H9 (cell line): ENCODE measurements around the gene CYP8B1. TPM values are rescaled to one million over a fixed set of nuclear protein-coding genes. Genes with fewer than 3 reads are reported as not detected.

Experiments used
- DNase-seq: peaks from one replicate; pipeline ENCODE4 v3.0.0-alpha.2; 2017
- H2AFZ ChIP-seq: one replicate; pipeline ENCODE4 v1.6.1; 2013; ENCODE audit warnings: mild to moderate bottlenecking, low read length, control low read depth, moderate library complexity
- H2AK5ac ChIP-seq: 2 replicates; pipeline ENCODE4 v1.6.1; 2013; ENCODE audit warnings: low read length, control low read depth, mixed read lengths; ENCODE audit not compliant: insufficient read length
- H2BK120ac ChIP-seq: one replicate; pipeline ENCODE4 v1.6.1; 2013; ENCODE audit warnings: low read depth, mild to moderate bottlenecking, low read length, control low read depth, inconsistent platforms; ENCODE audit not compliant: poor library complexity, severe bottlenecking
- H2BK12ac ChIP-seq: 2 replicates; pipeline ENCODE4 v1.6.1; 2013; ENCODE audit warnings: low read length, control low read depth, mixed read lengths, low read depth; ENCODE audit not compliant: insufficient read length
- H2BK15ac ChIP-seq: 2 replicates; pipeline ENCODE4 v1.6.1; 2013; ENCODE audit warnings: low read depth, low read length, control low read depth
- H2BK20ac ChIP-seq: one replicate; pipeline ENCODE4 v1.6.1; 2013; ENCODE audit warnings: low read depth, mild to moderate bottlenecking, low read length, control low read depth, inconsistent platforms; ENCODE audit not compliant: poor library complexity, severe bottlenecking
- H2BK5ac ChIP-seq: 2 replicates; pipeline ENCODE4 v1.6.1; 2013; ENCODE audit warnings: low read length, control low read depth, mixed read lengths; ENCODE audit not compliant: insufficient read length
- H3K14ac ChIP-seq: 2 replicates; pipeline ENCODE4 v1.6.1; 2013; ENCODE audit warnings: low read length, control low read depth; ENCODE audit not compliant: insufficient read depth
- H3K18ac ChIP-seq: 2 replicates; pipeline ENCODE4 v1.6.1; 2013; ENCODE audit warnings: low read depth, mild to moderate bottlenecking, mixed read lengths, low read length, control low read depth; ENCODE audit not compliant: insufficient read length
- H3K23ac ChIP-seq: 2 replicates; pipeline ENCODE4 v1.6.1; 2013; ENCODE audit warnings: low read length, control low read depth, mixed read lengths, low read depth; ENCODE audit not compliant: insufficient read length
- H3K23me2 ChIP-seq: 2 replicates; pipeline ENCODE4 v1.6.1; 2013; ENCODE audit warnings: low read depth, mild to moderate bottlenecking, mixed read lengths, low read length, control low read depth; ENCODE audit not compliant: insufficient read length, poor library complexity, severe bottlenecking
- H3K27ac ChIP-seq: 2 replicates; pipeline ENCODE4 v1.5.1; 2013; ENCODE audit warnings: low read length, control low read depth, mixed read lengths, low read depth; ENCODE audit not compliant: insufficient read length
- H3K27me3 ChIP-seq: 2 replicates; pipeline ENCODE4 v1.6.1; 2013; ENCODE audit warnings: low read length, control low read depth, inconsistent platforms; ENCODE audit not compliant: insufficient read depth
- H3K4ac ChIP-seq: 2 replicates; pipeline ENCODE4 v1.6.1; 2013; ENCODE audit warnings: low read depth, mild to moderate bottlenecking, control low read depth, inconsistent platforms, low read length, moderate library complexity
- H3K4me1 ChIP-seq: 2 replicates; pipeline ENCODE4 v1.6.1; 2013; ENCODE audit warnings: low read length, control low read depth, inconsistent platforms; ENCODE audit not compliant: insufficient read depth
- H3K4me2 ChIP-seq: 2 replicates; pipeline ENCODE4 v1.6.1; 2013; ENCODE audit warnings: low read length, control low read depth, mixed read lengths; ENCODE audit not compliant: insufficient read length, insufficient read depth
- H3K56ac ChIP-seq: 2 replicates; pipeline ENCODE4 v1.6.1; 2013; ENCODE audit warnings: low read depth, mild to moderate bottlenecking, mixed read lengths, low read length, control low read depth; ENCODE audit not compliant: insufficient read length
- H3K79me1 ChIP-seq: 2 replicates; pipeline ENCODE4 v1.6.1; 2013; ENCODE audit warnings: low read depth, mild to moderate bottlenecking, moderate library complexity, low read length, control low read depth, inconsistent platforms; ENCODE audit not compliant: insufficient read depth, poor library complexity, severe bottlenecking
- H3K79me2 ChIP-seq: 2 replicates; pipeline ENCODE4 v1.6.1; 2013; ENCODE audit warnings: low read length, control low read depth, inconsistent platforms; ENCODE audit not compliant: insufficient read depth
- H3K9ac ChIP-seq: 2 replicates; pipeline ENCODE4 v1.6.1; 2013; ENCODE audit warnings: low read length, control low read depth, mixed read lengths; ENCODE audit not compliant: insufficient read length; ENCODE audit errors: extremely low read depth
- H3K9me3 ChIP-seq: one replicate; pipeline ENCODE4 v1.6.1; 2013; ENCODE audit warnings: low read depth, low read length, inconsistent platforms; ENCODE audit not compliant: control insufficient read depth
- H3T11ph ChIP-seq: one replicate; pipeline ENCODE4 v1.6.1; 2013; ENCODE audit warnings: mild to moderate bottlenecking, low read length, control low read depth, inconsistent platforms
- H4K20me1 ChIP-seq: one replicate; pipeline ENCODE4 v1.6.1; 2013; ENCODE audit not compliant: control insufficient read depth, insufficient read length, insufficient read depth
- H4K5ac ChIP-seq: 2 replicates; pipeline ENCODE4 v1.6.1; 2013; ENCODE audit warnings: low read depth, mild to moderate bottlenecking, mixed read lengths, low read length, control low read depth; ENCODE audit not compliant: insufficient read length
- H4K8ac ChIP-seq: replicated peaks from 2 replicates; pipeline ENCODE4 v1.6.1; 2013; ENCODE audit warnings: low read length, control low read depth, mixed read lengths, low read depth; ENCODE audit not compliant: insufficient read length
- H4K91ac ChIP-seq: 2 replicates; pipeline ENCODE4 v1.6.1; 2013; ENCODE audit warnings: low read depth, mild to moderate bottlenecking, moderate library complexity, mixed read lengths, low read length, control low read depth; ENCODE audit not compliant: insufficient read length
- H3K27ac Mint-ChIP-seq, 3 experiments: 2 replicates in 2 of 3; 3 replicates in 1 of 3; pipeline ENCODE4 v1.8.0; 2020 to 2021; ENCODE audit warnings: mixed read lengths in 3 of 3, mild to moderate bottlenecking in 1 of 3, moderate library complexity in 1 of 3
- H3K27me3 Mint-ChIP-seq: 2 replicates; pipeline ENCODE4 v1.8.0; 2021; ENCODE audit warnings: low read depth, mild to moderate bottlenecking, moderate library complexity, mixed read lengths
- H3K36me3 Mint-ChIP-seq, 3 experiments: 2 replicates in 2 of 3; 3 replicates in 1 of 3; pipeline ENCODE4 v1.8.0; 2020 to 2021; ENCODE audit warnings: low read depth in 3 of 3, mixed read lengths in 3 of 3; ENCODE audit not compliant: insufficient read depth in 1 of 3
- H3K4me1 Mint-ChIP-seq, 2 experiments: 2 replicates each; pipeline ENCODE4 v1.8.0; 2020; ENCODE audit warnings: mixed read lengths in 2 of 2
- H3K4me3 Mint-ChIP-seq, 2 experiments: 2 replicates in 1 of 2; 3 replicates in 1 of 2; pipeline ENCODE4 v1.8.0; 2020 to 2021; ENCODE audit warnings: mild to moderate bottlenecking in 2 of 2, mixed read lengths in 2 of 2, moderate library complexity in 1 of 2
- H3K9me3 Mint-ChIP-seq, 2 experiments: 2 replicates in 1 of 2; 3 replicates in 1 of 2; pipeline ENCODE4 v1.8.0; 2020; ENCODE audit warnings: mild to moderate bottlenecking in 2 of 2, mixed read lengths in 2 of 2, moderate library complexity in 1 of 2
- CTCF ChIP-seq: fragments of 200-600 bp; sonication (generic); conservative IDR thresholded peaks from 3 replicates; pipeline ENCODE4 v1.8.0; 2021; ENCODE audit warnings: antibody characterized with exemption, mild to moderate bottlenecking
- WGBS: extraction: QIAGEN DNeasy Blood & Tissue Kit; methylation state at CpG from one replicate; pipeline ENCODE4 v1.1.7; 2013; ENCODE audit warnings: missing lambda C conversion rate, low lambda C conversion rate, mixed read lengths; ENCODE audit not compliant: insufficient read length; ENCODE audit errors: extremely low coverage; 5-methylcytosine and 5-hydroxymethylcytosine counted together
- total RNA-seq: library from RNA; stranded (reverse); gene quantifications from 2 replicates; pipeline ENCODE4 v1.2.1, GENCODE V29; 2021

Gene CYP8B1
- total RNA-seq, 1 experiment from 2014 or later: not detected

GRCh38 chr3:42868841-42869240 is 6.8 kb downstream of the CYP8B1 start:
- Histone ChIP-seq H3K4me1 (no peaks in the 10 kb centered on the region), H2AK5ac (no peak overlapping the region), H4K8ac (no peak overlapping the region), H2BK12ac (no peak overlapping the region), H2BK5ac (no peak overlapping the region), H3T11ph (no peak overlapping the region), H3K4me2 (no peak overlapping the region), H3K18ac (no peak overlapping the region), H3K14ac (no peak overlapping the region), H3K9me3 (no peaks in the 10 kb centered on the region), H3K79me1 (no peaks in the 10 kb centered on the region), H2AFZ (no peak overlapping the region), H3K4ac (no peak overlapping the region), H3K79me2 (no peaks in the 10 kb centered on the region), H3K23ac (no peak overlapping the region), H2BK15ac (no peak overlapping the region), H3K27ac (no peak overlapping the region), H2BK120ac (no peak overlapping the region), H4K20me1 (no peaks in the 10 kb centered on the region), H4K91ac (no peak overlapping the region), H3K27me3 (no peaks in the 10 kb centered on the region), H3K56ac (no peak overlapping the region), H2BK20ac (no peak overlapping the region), H4K5ac (no peak overlapping the region), H3K9ac (no peak overlapping the region), H3K23me2 (no peaks in the 10 kb centered on the region)
- no peak overlapping the region for H3K4me3 Mint-ChIP-seq
- H3K27ac Mint-ChIP-seq: no peak overlapping the region
- no peaks in the 10 kb centered on the region for H3K4me1 Mint-ChIP-seq
- TF ChIP-seq CTCF: no peak
- H3K9me3 Mint-ChIP-seq: no peaks in the 10 kb centered on the region
- H3K36me3 Mint-ChIP-seq: no peaks in the 10 kb centered on the region
- no CpG with 5 or more reads among the region's 5 CpGs for WGBS
- H3K27me3 Mint-ChIP-seq: peaks cover 8% of the 10 kb centered on the region
- DNase-seq: no peak
